ENCODE measurements around the gene ANKH. TPM values are rescaled to one million over a fixed set of nuclear protein-coding genes. Genes with fewer than 3 reads are reported as not detected.

The ANKH gene
- total RNA-seq, 1 experiment from 2014 or later, result 16.9 TPM

DNA sequence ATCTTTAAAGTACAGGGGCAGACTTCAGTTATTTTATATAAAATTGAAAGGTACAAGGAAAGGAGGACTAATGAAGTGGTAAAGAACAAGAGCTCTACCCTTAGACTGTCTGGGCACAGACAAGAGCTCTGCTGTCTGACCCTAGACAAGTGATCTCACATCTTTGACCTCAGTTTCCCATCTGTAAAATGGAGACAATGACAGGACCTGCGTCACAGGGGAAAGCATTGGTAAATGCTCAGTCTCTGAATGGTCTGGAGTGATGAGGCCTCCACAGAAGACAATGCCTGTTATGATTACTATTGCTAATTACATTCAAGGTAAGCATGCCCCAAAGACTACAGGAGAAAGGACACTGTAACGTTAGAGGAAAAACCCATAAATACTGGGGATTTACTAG lies 37.5 kb downstream of the ANKH start:
- H3K27me3 Mint-ChIP-seq (ENCODE audit: low read depth), result no peaks in the 10 kb centered on the region
- POLR2A ChIA-PET, result no interaction called here
- no peak for DNase-seq (ENCODE audit: low spot score)
- H3K4me1 Mint-ChIP-seq, result peaks cover 8% of the 10 kb centered on the region
- ATAC-seq, result no peak
- CTCF ChIA-PET, result no interaction called here
- H3K36me3 Mint-ChIP-seq, result peaks cover 3% of the 10 kb centered on the region; the same call in 1 of the 2 replicates
- no peak overlapping the region for H3K4me3 Mint-ChIP-seq
- H3K9me3 Mint-ChIP-seq, result peaks cover 9% of the 10 kb centered on the region; the same call in 1 of the 2 replicates
- no peak overlapping the region for H3K27ac Mint-ChIP-seq
- TF ChIP-seq ZNF423 (CRISPR knock-in tag; IDR thresholded peaks at IDR 0.05), result no peak
- TF ChIP-seq, protein P1, sequence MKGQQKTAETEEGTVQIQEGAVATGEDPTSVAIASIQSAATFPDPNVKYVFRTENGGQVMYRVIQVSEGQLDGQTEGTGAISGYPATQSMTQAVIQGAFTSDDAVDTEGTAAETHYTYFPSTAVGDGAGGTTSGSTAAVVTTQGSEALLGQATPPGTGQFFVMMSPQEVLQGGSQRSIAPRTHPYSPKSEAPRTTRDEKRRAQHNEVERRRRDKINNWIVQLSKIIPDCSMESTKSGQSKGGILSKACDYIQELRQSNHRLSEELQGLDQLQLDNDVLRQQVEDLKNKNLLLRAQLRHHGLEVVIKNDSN (CRISPR knock-in tag; IDR thresholded peaks at IDR 0.05), result no peak
- no peak for TF ChIP-seq FOXP1 (CRISPR knock-in tag; IDR thresholded peaks at IDR 0.05; ENCODE audit: borderline replicate concordance)
- TF ChIP-seq, protein P2, sequence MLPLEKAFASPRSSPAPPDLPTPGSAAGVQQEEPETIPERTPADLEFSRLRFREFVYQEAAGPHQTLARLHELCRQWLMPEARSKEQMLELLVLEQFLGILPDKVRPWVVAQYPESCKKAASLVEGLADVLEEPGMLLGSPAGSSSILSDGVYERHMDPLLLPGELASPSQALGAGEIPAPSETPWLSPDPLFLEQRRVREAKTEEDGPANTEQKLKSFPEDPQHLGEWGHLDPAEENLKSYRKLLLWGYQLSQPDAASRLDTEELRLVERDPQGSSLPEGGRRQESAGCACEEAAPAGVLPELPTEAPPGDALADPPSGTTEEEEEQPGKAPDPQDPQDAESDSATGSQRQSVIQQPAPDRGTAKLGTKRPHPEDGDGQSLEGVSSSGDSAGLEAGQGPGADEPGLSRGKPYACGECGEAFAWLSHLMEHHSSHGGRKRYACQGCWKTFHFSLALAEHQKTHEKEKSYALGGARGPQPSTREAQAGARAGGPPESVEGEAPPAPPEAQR (CRISPR knock-in tag; IDR thresholded peaks at IDR 0.05), result no peak
- TF ChIP-seq, protein P3, sequence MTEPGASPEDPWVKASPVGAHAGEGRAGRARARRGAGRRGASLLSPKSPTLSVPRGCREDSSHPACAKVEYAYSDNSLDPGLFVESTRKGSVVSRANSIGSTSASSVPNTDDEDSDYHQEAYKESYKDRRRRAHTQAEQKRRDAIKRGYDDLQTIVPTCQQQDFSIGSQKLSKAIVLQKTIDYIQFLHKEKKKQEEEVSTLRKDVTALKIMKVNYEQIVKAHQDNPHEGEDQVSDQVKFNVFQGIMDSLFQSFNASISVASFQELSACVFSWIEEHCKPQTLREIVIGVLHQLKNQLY (CRISPR knock-in tag; IDR thresholded peaks at IDR 0.05), result no peak
- no peak for TF ChIP-seq TEAD1 (CRISPR knock-in tag; IDR thresholded peaks at IDR 0.05)
- no peak for TF ChIP-seq CBFB (CRISPR knock-in tag; IDR thresholded peaks at IDR 0.05; ENCODE audit: low read depth)
- no peak for TF ChIP-seq RORB (CRISPR knock-in tag; IDR thresholded peaks at IDR 0.05)
- TF ChIP-seq HMGA2 (CRISPR knock-in tag; IDR thresholded peaks at IDR 0.05), result no peak
- TF ChIP-seq, protein P4, sequence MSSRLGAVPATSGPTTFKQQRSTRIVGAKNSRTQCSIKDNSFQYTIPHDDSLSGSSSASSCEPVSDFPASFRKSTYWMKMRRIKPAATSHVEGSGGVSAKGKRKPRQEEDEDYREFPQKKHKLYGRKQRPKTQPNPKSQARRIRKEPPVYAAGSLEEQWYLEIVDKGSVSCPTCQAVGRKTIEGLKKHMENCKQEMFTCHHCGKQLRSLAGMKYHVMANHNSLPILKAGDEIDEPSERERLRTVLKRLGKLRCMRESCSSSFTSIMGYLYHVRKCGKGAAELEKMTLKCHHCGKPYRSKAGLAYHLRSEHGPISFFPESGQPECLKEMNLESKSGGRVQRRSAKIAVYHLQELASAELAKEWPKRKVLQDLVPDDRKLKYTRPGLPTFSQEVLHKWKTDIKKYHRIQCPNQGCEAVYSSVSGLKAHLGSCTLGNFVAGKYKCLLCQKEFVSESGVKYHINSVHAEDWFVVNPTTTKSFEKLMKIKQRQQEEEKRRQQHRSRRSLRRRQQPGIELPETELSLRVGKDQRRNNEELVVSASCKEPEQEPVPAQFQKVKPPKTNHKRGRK (CRISPR knock-in tag; IDR thresholded peaks at IDR 0.05; ENCODE audit: borderline replicate concordance), result no peak
- no peak for TF ChIP-seq PRRX2 (CRISPR knock-in tag; IDR thresholded peaks at IDR 0.05)
- TF ChIP-seq, protein P5, sequence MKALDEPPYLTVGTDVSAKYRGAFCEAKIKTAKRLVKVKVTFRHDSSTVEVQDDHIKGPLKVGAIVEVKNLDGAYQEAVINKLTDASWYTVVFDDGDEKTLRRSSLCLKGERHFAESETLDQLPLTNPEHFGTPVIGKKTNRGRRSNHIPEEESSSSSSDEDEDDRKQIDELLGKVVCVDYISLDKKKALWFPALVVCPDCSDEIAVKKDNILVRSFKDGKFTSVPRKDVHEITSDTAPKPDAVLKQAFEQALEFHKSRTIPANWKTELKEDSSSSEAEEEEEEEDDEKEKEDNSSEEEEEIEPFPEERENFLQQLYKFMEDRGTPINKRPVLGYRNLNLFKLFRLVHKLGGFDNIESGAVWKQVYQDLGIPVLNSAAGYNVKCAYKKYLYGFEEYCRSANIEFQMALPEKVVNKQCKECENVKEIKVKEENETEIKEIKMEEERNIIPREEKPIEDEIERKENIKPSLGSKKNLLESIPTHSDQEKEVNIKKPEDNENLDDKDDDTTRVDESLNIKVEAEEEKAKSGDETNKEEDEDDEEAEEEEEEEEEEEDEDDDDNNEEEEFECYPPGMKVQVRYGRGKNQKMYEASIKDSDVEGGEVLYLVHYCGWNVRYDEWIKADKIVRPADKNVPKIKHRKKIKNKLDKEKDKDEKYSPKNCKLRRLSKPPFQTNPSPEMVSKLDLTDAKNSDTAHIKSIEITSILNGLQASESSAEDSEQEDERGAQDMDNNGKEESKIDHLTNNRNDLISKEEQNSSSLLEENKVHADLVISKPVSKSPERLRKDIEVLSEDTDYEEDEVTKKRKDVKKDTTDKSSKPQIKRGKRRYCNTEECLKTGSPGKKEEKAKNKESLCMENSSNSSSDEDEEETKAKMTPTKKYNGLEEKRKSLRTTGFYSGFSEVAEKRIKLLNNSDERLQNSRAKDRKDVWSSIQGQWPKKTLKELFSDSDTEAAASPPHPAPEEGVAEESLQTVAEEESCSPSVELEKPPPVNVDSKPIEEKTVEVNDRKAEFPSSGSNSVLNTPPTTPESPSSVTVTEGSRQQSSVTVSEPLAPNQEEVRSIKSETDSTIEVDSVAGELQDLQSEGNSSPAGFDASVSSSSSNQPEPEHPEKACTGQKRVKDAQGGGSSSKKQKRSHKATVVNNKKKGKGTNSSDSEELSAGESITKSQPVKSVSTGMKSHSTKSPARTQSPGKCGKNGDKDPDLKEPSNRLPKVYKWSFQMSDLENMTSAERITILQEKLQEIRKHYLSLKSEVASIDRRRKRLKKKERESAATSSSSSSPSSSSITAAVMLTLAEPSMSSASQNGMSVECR (CRISPR knock-in tag; IDR thresholded peaks at IDR 0.05; ENCODE audit: borderline replicate concordance), result no peak
- TF ChIP-seq ETV6 (CRISPR knock-in tag; IDR thresholded peaks at IDR 0.05), result no peak
- TF ChIP-seq, protein P6, sequence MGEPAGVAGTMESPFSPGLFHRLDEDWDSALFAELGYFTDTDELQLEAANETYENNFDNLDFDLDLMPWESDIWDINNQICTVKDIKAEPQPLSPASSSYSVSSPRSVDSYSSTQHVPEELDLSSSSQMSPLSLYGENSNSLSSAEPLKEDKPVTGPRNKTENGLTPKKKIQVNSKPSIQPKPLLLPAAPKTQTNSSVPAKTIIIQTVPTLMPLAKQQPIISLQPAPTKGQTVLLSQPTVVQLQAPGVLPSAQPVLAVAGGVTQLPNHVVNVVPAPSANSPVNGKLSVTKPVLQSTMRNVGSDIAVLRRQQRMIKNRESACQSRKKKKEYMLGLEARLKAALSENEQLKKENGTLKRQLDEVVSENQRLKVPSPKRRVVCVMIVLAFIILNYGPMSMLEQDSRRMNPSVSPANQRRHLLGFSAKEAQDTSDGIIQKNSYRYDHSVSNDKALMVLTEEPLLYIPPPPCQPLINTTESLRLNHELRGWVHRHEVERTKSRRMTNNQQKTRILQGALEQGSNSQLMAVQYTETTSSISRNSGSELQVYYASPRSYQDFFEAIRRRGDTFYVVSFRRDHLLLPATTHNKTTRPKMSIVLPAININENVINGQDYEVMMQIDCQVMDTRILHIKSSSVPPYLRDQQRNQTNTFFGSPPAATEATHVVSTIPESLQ (CRISPR knock-in tag; IDR thresholded peaks at IDR 0.05), result no peak
- TF ChIP-seq ESRRA (CRISPR knock-in tag; IDR thresholded peaks at IDR 0.05; ENCODE audit: borderline replicate concordance), result no peak

DNA sequence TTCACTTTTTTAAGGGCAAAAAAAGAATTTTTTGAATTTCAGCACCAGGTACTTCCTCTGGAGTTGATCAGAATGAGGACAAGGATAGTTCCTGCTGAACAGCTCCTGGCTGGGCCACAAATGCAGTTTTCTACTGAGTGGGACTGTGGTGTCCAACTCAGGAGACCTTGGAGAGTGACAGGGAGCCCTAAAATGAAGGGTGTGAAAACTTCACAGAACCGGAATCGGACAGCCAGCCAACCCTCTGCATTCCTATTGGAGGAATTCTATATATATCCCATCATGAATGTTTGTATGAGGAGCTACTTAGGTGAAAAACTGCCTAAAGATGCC lies 40.6 kb downstream of the ANKH start:
- ChIA-PET POLR2A (interaction anchor here (0.5 kb wide), 1 partner anchor 741 kb away, joined by 4 read pairs; no protein-coding TSS in a partner anchor), CTCF (no interaction called here)
- no peaks in the 10 kb centered on the region for H3K36me3 Mint-ChIP-seq
- no peak for DNase-seq (ENCODE audit: low spot score)
- no peaks in the 10 kb centered on the region for H3K27me3 Mint-ChIP-seq (ENCODE audit: low read depth)
- no peak for ATAC-seq
- no peaks in the 10 kb centered on the region for H3K9me3 Mint-ChIP-seq
- H3K4me3 Mint-ChIP-seq, result no peak overlapping the region
- H3K4me1 Mint-ChIP-seq, result peaks cover 8% of the 10 kb centered on the region
- H3K27ac Mint-ChIP-seq, result no peak overlapping the region
- TF ChIP-seq CBFB (CRISPR knock-in tag; IDR thresholded peaks at IDR 0.05; ENCODE audit: low read depth) (no peak), FOXJ3 (CRISPR knock-in tag; IDR thresholded peaks at IDR 0.05; ENCODE audit: borderline replicate concordance) (no peak), RORB (CRISPR knock-in tag; IDR thresholded peaks at IDR 0.05) (no peak), ZNF317 (CRISPR knock-in tag; IDR thresholded peaks at IDR 0.05; ENCODE audit: borderline replicate concordance, low read depth) (no peak)
- TF ChIP-seq, protein P7, sequence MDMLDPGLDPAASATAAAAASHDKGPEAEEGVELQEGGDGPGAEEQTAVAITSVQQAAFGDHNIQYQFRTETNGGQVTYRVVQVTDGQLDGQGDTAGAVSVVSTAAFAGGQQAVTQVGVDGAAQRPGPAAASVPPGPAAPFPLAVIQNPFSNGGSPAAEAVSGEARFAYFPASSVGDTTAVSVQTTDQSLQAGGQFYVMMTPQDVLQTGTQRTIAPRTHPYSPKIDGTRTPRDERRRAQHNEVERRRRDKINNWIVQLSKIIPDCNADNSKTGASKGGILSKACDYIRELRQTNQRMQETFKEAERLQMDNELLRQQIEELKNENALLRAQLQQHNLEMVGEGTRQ (CRISPR knock-in tag; IDR thresholded peaks at IDR 0.05), result no peak
- TF ChIP-seq, protein P8, sequence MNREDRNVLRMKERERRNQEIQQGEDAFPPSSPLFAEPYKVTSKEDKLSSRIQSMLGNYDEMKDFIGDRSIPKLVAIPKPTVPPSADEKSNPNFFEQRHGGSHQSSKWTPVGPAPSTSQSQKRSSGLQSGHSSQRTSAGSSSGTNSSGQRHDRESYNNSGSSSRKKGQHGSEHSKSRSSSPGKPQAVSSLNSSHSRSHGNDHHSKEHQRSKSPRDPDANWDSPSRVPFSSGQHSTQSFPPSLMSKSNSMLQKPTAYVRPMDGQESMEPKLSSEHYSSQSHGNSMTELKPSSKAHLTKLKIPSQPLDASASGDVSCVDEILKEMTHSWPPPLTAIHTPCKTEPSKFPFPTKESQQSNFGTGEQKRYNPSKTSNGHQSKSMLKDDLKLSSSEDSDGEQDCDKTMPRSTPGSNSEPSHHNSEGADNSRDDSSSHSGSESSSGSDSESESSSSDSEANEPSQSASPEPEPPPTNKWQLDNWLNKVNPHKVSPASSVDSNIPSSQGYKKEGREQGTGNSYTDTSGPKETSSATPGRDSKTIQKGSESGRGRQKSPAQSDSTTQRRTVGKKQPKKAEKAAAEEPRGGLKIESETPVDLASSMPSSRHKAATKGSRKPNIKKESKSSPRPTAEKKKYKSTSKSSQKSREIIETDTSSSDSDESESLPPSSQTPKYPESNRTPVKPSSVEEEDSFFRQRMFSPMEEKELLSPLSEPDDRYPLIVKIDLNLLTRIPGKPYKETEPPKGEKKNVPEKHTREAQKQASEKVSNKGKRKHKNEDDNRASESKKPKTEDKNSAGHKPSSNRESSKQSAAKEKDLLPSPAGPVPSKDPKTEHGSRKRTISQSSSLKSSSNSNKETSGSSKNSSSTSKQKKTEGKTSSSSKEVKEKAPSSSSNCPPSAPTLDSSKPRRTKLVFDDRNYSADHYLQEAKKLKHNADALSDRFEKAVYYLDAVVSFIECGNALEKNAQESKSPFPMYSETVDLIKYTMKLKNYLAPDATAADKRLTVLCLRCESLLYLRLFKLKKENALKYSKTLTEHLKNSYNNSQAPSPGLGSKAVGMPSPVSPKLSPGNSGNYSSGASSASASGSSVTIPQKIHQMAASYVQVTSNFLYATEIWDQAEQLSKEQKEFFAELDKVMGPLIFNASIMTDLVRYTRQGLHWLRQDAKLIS (CRISPR knock-in tag; IDR thresholded peaks at IDR 0.05; ENCODE audit: borderline replicate concordance), result no peak
